ENCODE measurements around the gene PHKG2.

Gene PHKG2

DNA sequence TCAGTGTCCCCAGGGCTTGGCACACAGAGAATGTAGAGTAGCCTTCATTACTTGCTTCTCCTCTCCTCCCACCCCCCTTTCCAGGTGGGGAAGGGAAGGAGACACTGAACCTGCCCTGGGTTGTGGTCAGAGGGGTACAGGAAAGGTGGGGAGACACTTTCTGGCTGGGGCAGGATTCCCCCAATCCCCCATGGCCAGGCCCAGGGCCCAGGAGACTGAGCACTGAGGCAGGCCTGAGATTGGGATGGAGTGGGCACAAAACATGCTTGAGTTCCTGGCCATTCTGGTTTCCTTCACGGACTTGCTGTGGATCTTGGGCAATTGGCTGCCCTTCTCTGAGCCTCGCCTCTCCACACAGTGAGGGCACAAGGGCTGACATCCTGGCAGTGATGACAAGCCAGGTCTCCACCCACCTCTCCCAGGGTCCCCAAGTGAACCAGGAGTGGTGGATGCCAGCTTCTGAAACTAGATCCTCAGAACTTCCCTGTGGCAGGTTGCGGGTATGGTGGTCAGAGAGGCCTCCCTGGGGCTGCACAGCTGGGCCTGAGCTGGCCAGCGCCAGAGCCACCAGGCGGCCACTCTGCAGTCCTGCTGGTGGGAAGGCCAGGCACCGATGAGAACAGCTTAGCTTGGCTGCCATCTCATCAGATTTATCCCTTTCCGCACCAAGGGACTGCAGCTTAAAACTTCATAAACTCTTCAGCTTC lies 29.5 kb downstream of the PHKG2 start:
- DNase-seq = no peak

DNA sequence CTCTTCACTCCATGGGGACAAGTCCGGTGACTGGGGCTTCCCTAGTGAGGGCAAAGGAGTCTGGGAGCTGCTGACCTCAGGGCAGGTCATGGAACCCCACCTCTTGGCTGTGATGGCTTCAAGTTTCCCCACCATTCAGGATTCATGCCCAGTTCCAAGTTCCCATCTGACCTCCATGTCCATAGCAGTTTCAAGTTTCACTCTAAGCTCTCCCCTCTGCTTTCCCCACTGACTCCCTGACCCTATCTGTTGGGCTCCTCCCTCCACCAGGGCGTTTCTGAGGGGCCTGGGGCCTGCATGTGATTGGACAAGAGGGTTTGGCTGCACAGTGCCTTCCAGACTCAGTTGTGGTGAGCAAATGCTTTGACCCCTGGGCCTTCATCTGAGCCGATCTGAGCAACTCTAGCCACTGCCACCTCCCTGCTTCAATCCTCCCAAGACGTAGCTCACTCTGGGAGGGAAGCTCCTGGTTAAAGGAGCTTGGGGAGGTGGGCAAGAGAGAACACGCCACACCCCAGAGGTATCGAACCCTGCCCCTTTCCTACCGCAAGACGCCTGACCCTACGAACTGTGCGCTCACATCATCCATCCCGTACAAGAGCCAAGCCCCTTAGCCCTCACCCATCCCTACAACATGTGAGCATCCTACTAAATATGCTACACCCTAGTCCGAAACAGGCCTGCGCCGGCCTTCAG lies 30.5 kb downstream of the PHKG2 start:
- no peak for DNase-seq

GRCh38 chr16:30779596-30779995 lies 31.4 kb downstream of the PHKG2 start:
- no peak for DNase-seq

DNA sequence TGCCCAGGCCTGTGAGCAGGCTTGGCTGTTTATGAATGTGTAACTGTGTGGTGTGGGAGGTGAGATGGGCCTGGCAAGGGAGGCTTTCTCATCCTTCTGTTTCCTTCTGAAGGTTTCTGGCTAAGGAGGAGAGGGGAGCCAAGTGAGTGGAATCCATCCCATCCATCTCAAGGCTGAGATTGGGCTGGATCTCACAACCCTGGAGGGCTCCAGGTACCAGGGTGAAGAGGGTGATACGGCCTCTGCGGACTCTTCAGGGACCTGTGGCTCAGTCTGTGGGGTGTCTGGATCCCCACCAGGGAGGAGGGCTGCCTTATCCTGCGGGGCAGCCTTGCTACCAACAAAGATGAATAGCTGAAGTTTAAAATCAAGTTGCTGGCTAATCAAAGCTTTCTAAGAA lies 31.8 kb downstream of the PHKG2 start:
- no peak for DNase-seq

GRCh38 chr16:30780549-30780948 lies 32.3 kb downstream of the PHKG2 start:
- no peak for DNase-seq

DNA sequence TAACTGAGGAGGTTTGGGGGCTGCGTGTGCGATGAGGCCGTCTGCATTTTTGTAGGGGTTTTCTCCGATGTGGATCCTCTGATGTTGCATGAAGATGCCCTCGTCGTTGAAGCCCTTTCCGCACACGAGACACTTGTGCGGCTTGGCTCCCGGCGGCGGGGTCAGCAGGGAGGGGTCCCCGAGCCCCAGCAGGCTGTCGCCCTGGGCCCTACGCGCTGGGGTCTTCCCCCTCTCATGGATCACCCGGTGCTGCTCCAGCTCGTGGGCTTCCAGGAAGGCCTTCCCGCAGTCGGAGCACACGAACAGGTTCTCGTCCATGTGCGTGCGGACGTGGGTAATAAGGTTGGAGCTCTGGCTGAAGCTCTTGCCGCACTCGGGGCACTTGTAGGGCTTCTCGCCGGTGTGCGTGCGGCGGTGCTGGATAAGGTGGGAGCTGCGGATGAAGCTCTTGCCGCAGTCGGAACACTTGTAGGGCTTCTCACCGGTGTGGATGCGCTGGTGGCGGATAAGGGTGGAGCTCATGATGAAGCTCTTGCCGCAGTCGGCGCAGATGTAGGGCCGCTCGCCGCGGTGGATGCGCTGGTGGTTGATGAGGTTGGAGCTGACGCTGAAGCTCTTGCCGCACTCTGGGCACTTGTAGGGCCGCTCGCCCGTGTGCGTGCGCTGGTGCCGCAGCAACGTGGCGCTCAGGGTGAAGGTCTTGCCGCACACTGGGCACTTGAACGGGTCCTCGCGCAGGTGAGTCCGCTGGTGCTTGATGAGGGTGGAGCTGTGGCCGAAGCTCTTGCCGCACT lies 34.5 kb downstream of the PHKG2 start:
- DNase-seq = no peak

DNA sequence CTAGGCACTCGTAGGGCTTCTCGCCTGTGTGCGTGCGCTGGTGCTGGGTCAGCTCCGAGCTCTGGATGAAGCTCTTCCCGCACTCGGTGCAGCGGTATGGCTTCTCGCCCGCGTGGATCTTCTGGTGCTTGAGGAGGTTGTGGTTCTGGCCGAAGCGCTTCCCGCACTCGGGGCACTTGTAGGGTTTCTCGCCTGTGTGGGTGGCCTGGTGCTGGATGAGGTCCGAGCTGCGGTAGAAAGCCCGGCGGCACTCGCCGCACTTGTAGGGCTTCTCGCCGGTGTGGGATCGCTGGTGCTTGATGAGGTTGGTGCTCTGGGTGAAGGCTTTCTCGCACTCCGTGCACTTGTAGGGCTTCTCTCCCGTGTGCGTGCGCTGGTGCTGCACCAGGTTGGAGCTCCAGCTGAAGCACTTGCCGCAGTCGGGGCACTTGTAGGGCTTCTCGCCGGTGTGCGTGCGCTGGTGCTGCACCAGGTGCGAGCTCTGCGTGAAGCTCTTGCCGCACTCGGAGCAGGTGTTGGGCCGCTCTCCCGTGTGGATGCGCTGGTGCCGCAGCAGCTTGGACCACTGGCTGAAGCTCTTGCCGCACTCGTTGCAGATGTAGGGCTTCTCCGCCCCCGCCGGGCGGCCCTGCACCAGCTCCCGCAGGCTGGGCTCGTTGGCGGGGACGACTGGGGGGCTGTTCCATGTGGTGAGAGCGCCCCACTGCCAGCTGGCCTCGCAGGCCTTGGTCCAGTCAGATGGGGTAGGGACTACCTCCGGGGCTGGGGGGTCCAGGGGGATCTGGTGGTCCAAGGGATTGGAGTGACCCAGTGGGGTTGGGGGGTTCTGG lies 35.3 kb downstream of the PHKG2 start:
- no peak for DNase-seq

GRCh38 chr16:30784215-30784614 lies 36.0 kb downstream of the PHKG2 start:
- no peak for DNase-seq

GRCh38 chr16:30785126-30786106 lies 37.2 kb downstream of the PHKG2 start:
- no peak for DNase-seq

DNA sequence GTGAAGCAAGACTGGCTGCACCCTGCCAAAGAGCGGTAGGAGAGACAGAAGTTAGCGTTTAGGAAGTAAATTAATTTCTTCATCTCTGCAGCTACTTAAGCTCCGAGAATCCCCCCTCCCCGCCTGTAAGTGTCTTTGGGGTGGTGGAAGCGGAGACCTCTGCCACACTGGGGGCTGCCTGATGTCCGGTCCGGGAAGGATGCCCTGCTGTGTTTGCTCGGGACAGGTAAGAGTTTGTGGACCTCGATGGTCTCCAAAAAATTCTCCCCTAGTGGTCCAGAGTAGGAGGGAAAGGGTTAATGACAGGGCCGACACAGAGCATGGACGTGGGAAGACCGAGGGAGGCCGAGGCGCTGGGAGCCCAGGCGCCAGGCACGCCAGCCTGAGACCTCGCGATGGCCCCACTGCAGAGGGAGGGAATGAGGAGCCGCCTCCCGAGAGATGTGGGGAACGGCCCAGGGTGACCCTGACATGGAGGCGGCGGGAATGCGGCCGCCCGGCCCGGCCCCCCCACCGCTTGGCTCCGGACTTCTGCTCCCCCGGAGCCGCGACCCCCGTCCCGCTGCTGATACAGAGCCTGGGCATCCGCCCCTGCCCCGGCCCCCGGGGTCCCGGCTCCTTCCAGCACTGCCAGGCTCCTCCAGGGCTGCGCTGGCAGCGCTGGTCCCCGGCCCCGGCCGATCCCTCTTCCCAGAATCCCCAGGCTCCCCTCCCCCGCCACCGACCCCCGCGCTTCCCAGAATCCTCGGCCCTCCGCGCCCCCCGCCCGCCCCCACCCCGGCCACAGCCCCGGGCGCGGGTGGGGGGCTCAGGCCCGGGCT lies 38.1 kb downstream of the PHKG2 start:
- DNase-seq = no peak

- DNase-seq = no peak
These were observed 38.8 kb downstream of the PHKG2 start, which contains the start of gene ZNF629 for GRCh38 chr16:30786936-30787612. ZNF629 (minus strand) TSS chr16:30787205; CDS start chr16:30784482, 2,723 bp downstream.

DNA sequence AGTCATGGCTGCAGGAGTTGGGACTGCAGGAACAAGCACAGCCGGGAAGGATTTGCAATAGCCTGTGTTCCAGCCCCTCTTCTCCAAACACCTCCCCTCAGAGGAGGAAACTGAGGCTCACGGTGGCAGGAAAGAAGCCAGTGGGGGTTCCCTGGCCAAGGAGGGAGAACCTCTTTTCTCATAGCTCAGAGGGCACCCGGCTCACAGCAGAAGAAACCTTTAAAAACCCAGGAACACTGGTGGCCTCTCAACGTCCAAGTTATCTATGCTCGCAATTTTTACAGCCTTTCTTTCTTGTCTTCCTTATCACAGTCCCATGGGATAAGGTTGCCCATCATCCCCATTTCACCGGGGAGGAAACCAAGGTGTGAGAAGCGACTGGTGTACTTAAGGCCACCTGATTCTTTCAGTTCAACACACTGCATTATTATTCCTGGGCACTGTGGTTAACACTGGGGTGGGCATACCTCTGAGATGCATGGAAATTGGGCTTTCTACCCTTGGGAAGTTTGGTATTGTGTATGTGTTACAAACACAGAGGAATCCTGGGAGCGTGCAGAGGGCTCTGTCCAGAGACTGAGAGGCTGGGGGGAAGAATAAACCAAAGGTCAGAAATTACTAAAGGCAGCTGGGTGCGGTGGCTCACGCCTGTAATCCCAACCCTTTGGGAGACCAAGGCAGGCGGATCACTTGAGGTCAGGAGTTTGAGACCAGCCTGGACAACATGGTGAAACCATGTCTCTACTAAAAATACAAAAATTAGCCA lies 39.6 kb downstream of the PHKG2 start:
- DNase-seq = no peak

- no peak for DNase-seq
These were observed 45.4 kb downstream of the PHKG2 start for GRCh38 chr16:30793508-30794069.

DNA sequence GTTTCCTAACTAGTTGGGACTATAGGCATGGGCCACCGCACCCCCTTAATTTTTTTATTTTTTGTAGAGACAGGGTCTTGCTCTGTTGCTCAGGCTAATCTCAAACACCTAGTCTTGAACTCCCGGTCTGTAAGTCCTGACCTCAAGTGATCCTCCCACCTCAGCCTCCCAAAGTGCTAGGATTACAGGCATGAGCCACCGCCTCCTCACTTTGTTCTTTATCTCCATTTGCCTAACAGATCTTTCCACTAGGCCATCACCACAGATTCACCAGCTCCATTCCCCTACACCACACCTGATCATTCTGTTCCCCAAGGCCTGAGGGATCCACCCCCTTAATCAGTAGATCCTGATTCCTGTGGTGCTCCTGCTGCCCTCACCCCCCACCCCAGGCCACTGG lies 46.4 kb downstream of the PHKG2 start:
- no peak for DNase-seq

DNA sequence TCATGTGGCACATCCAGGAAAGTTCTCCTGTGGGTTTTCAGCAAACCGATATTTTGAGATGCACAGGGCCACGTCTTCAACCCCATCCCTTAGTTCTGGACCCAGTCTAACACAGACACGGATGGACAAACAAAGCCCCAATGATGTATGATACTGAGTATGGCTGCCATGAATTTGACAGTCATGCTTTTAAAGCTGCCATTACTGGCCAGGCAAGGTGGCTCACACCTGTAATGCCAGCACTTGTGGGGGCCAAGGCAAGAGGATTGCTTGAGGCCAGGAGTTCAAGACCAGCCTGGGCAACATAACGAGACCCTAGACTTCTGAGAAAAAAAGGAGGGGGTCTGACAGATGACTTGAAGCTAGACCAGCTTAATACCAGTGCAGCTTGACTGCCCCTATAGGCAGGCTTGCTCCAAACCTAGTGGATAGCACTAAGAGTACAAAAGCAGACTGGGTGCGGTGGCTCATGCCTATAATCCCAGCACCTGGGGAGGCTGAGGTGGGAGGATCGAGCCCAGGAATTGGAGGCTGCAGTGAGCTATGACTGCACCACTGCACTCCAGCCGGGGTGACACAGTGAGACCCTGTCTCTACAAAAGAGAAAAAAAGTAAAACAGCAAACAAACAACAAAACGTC lies 49.6 kb downstream of the PHKG2 start:
- DNase-seq = no peak
